ENCODE measurements around the gene E2F3. TPM values are rescaled to one million over a fixed set of nuclear protein-coding genes. Genes with fewer than 3 reads are reported as not detected.

E2F3 gene
- total RNA-seq, 1 donor from 2014 or later, result 3.1 TPM

- H3K9ac ChIP-seq (ENCODE audit: low read depth in 1 of 3, low read length in 3 of 3), result no peak overlapping the region
- H3K4me3 ChIP-seq (ENCODE audit: low read length in 3 of 3), result no peak overlapping the region
- no peaks in the 10 kb centered on the region for H3K27me3 ChIP-seq (ENCODE audit: control insufficient read depth in 3 of 3, insufficient read depth in 3 of 3, low read length in 3 of 3)
- H3K27ac ChIP-seq (ENCODE audit: low read depth, low read length), result no peak overlapping the region
- H3K4me1 ChIP-seq (ENCODE audit: control insufficient read depth in 3 of 3, insufficient read depth in 3 of 3, low read length in 3 of 3), result peaks cover 0 to 3% (median 0%) of the 10 kb centered on the region in 3 donors
- no peaks in the 10 kb centered on the region for H3K36me3 ChIP-seq (ENCODE audit: control insufficient read depth in 3 of 3, insufficient read depth in 3 of 3, low read length in 3 of 3)
- H3K9me3 ChIP-seq (ENCODE audit: control insufficient read depth in 3 of 3, low read length in 3 of 3), result no peaks in the 10 kb centered on the region
Measured at GRCh38 chr6:20474874-20475542, 73.3 kb downstream of the E2F3 start.

- Histone ChIP-seq H3K4me3 (ENCODE audit: low read length in 3 of 3) (no peak overlapping the region), H3K4me1 (ENCODE audit: control insufficient read depth in 3 of 3, insufficient read depth in 3 of 3, low read length in 3 of 3) (peaks cover 0 to 3% (median 0%) of the 10 kb centered on the region in 3 donors), H3K27ac (ENCODE audit: low read depth, low read length) (no peak overlapping the region), H3K36me3 (ENCODE audit: control insufficient read depth in 3 of 3, insufficient read depth in 3 of 3, low read length in 3 of 3) (peaks cover 0 to 12% (median 4%) of the 10 kb centered on the region in 3 donors), H3K9ac (ENCODE audit: low read depth in 1 of 3, low read length in 3 of 3) (no peak overlapping the region), H3K27me3 (ENCODE audit: control insufficient read depth in 3 of 3, insufficient read depth in 3 of 3, low read length in 3 of 3) (no peaks in the 10 kb centered on the region), H3K9me3 (ENCODE audit: control insufficient read depth in 3 of 3, low read length in 3 of 3) (no peaks in the 10 kb centered on the region)
Measured at GRCh38 chr6:20476501-20477043, 74.9 kb downstream of the E2F3 start.

- Histone ChIP-seq H3K9ac (ENCODE audit: low read depth in 1 of 3, low read length in 3 of 3) (no peak overlapping the region), H3K27ac (ENCODE audit: low read depth, low read length) (no peak overlapping the region), H3K36me3 (ENCODE audit: control insufficient read depth in 3 of 3, insufficient read depth in 3 of 3, low read length in 3 of 3) (peaks cover 0 to 14% (median 4%) of the 10 kb centered on the region in 3 donors), H3K4me3 (ENCODE audit: low read length in 3 of 3) (no peak overlapping the region), H3K9me3 (ENCODE audit: control insufficient read depth in 3 of 3, low read length in 3 of 3) (no peaks in the 10 kb centered on the region), H3K27me3 (ENCODE audit: control insufficient read depth in 3 of 3, insufficient read depth in 3 of 3, low read length in 3 of 3) (no peaks in the 10 kb centered on the region), H3K4me1 (ENCODE audit: control insufficient read depth in 3 of 3, insufficient read depth in 3 of 3, low read length in 3 of 3) (peaks cover 0 to 3% (median 0%) of the 10 kb centered on the region in 3 donors)
Measured at GRCh38 chr6:20477485-20477884, 75.8 kb downstream of the E2F3 start.

- H3K27me3 ChIP-seq (ENCODE audit: control insufficient read depth in 3 of 3, insufficient read depth in 3 of 3, low read length in 3 of 3), result no peaks in the 10 kb centered on the region
- H3K4me3 ChIP-seq (ENCODE audit: low read length in 3 of 3), result no peak overlapping the region
- H3K36me3 ChIP-seq (ENCODE audit: control insufficient read depth in 3 of 3, insufficient read depth in 3 of 3, low read length in 3 of 3), result peaks cover 0 to 14% (median 11%) of the 10 kb centered on the region in 3 donors
- peaks cover 0 to 3% (median 0%) of the 10 kb centered on the region in 3 donors for H3K4me1 ChIP-seq (ENCODE audit: control insufficient read depth in 3 of 3, insufficient read depth in 3 of 3, low read length in 3 of 3)
- no peak overlapping the region for H3K27ac ChIP-seq (ENCODE audit: low read depth, low read length)
- H3K9me3 ChIP-seq (ENCODE audit: control insufficient read depth in 3 of 3, low read length in 3 of 3), result no peaks in the 10 kb centered on the region
- H3K9ac ChIP-seq (ENCODE audit: low read depth in 1 of 3, low read length in 3 of 3), result no peak overlapping the region
Measured at GRCh38 chr6:20479060-20479459, 77.4 kb downstream of the E2F3 start.

- H3K27ac ChIP-seq (ENCODE audit: low read depth, low read length), result no peak overlapping the region
- H3K9ac ChIP-seq (ENCODE audit: low read depth in 1 of 3, low read length in 3 of 3), result no peak overlapping the region
- H3K36me3 ChIP-seq (ENCODE audit: control insufficient read depth in 3 of 3, insufficient read depth in 3 of 3, low read length in 3 of 3), result peaks cover 0 to 14% (median 11%) of the 10 kb centered on the region in 3 donors
- H3K9me3 ChIP-seq (ENCODE audit: control insufficient read depth in 3 of 3, low read length in 3 of 3), result no peaks in the 10 kb centered on the region
- H3K4me1 ChIP-seq (ENCODE audit: control insufficient read depth in 3 of 3, insufficient read depth in 3 of 3, low read length in 3 of 3), result peaks cover 0 to 3% (median 0%) of the 10 kb centered on the region in 3 donors
- H3K27me3 ChIP-seq (ENCODE audit: control insufficient read depth in 3 of 3, insufficient read depth in 3 of 3, low read length in 3 of 3), result no peaks in the 10 kb centered on the region
- H3K4me3 ChIP-seq (ENCODE audit: low read length in 3 of 3), result no peak overlapping the region
Measured at GRCh38 chr6:20479526-20479925, 77.8 kb downstream of the E2F3 start.

- H3K27me3 ChIP-seq (ENCODE audit: control insufficient read depth in 3 of 3, insufficient read depth in 3 of 3, low read length in 3 of 3), result no peaks in the 10 kb centered on the region
Measured at GRCh38 chr6:20481281-20481680, 79.6 kb downstream of the E2F3 start.

GRCh38 chr6:20483887-20484497, 82.3 kb downstream of the E2F3 start:
- H3K4me1 ChIP-seq (ENCODE audit: control insufficient read depth in 3 of 3, insufficient read depth in 3 of 3, low read length in 3 of 3), result peaks cover 0 to 3% (median 0%) of the 10 kb centered on the region in 3 donors
- H3K27ac ChIP-seq (ENCODE audit: low read depth, low read length), result no peak overlapping the region
- H3K36me3 ChIP-seq (ENCODE audit: control insufficient read depth in 3 of 3, insufficient read depth in 3 of 3, low read length in 3 of 3), result peaks cover 0 to 26% (median 11%) of the 10 kb centered on the region in 3 donors

More at GRCh38 chr6:20481281-20481680, 79.6 kb downstream of the E2F3 start:
- H3K4me3 ChIP-seq (ENCODE audit: low read length in 3 of 3), result no peak overlapping the region
- H3K4me1 ChIP-seq (ENCODE audit: control insufficient read depth in 3 of 3, insufficient read depth in 3 of 3, low read length in 3 of 3), result peaks cover 0 to 3% (median 0%) of the 10 kb centered on the region in 3 donors
- no peaks in the 10 kb centered on the region for H3K9me3 ChIP-seq (ENCODE audit: control insufficient read depth in 3 of 3, low read length in 3 of 3)
- H3K36me3 ChIP-seq (ENCODE audit: control insufficient read depth in 3 of 3, insufficient read depth in 3 of 3, low read length in 3 of 3), result peaks cover 0 to 18% (median 11%) of the 10 kb centered on the region in 3 donors
- H3K27ac ChIP-seq (ENCODE audit: low read depth, low read length), result no peak overlapping the region
- no peak overlapping the region for H3K9ac ChIP-seq (ENCODE audit: low read depth in 1 of 3, low read length in 3 of 3)

GRCh38 chr6:20486641-20487040, 85.0 kb downstream of the E2F3 start:
- no peak overlapping the region for H3K4me3 ChIP-seq (ENCODE audit: low read length in 3 of 3)
- no peaks in the 10 kb centered on the region for H3K4me1 ChIP-seq (ENCODE audit: control insufficient read depth in 3 of 3, insufficient read depth in 3 of 3, low read length in 3 of 3)
- H3K27me3 ChIP-seq (ENCODE audit: control insufficient read depth in 3 of 3, insufficient read depth in 3 of 3, low read length in 3 of 3), result no peaks in the 10 kb centered on the region
- H3K9ac ChIP-seq (ENCODE audit: low read depth in 1 of 3, low read length in 3 of 3), result no peak overlapping the region
- no peaks in the 10 kb centered on the region for H3K9me3 ChIP-seq (ENCODE audit: control insufficient read depth in 3 of 3, low read length in 3 of 3)
- H3K27ac ChIP-seq (ENCODE audit: low read depth, low read length), result no peak overlapping the region
- peaks cover 10 to 31% (median 14%) of the 10 kb centered on the region in 3 donors for H3K36me3 ChIP-seq (ENCODE audit: control insufficient read depth in 3 of 3, insufficient read depth in 3 of 3, low read length in 3 of 3)

More at GRCh38 chr6:20483887-20484497, 82.3 kb downstream of the E2F3 start:
- Histone ChIP-seq H3K9me3 (ENCODE audit: control insufficient read depth in 3 of 3, low read length in 3 of 3) (no peaks in the 10 kb centered on the region), H3K27me3 (ENCODE audit: control insufficient read depth in 3 of 3, insufficient read depth in 3 of 3, low read length in 3 of 3) (no peaks in the 10 kb centered on the region), H3K9ac (ENCODE audit: low read depth in 1 of 3, low read length in 3 of 3) (no peak overlapping the region), H3K4me3 (ENCODE audit: low read length in 3 of 3) (no peak overlapping the region)

- H3K27me3 ChIP-seq (ENCODE audit: control insufficient read depth in 3 of 3, insufficient read depth in 3 of 3, low read length in 3 of 3), result no peaks in the 10 kb centered on the region
- H3K9ac ChIP-seq (ENCODE audit: low read depth in 1 of 3, low read length in 3 of 3), result no peak overlapping the region
- H3K27ac ChIP-seq (ENCODE audit: low read depth, low read length), result no peak overlapping the region
- H3K36me3 ChIP-seq (ENCODE audit: control insufficient read depth in 3 of 3, insufficient read depth in 3 of 3, low read length in 3 of 3), result peaks cover 10 to 29% (median 12%) of the 10 kb centered on the region in 3 donors
- no peak overlapping the region for H3K4me3 ChIP-seq (ENCODE audit: low read length in 3 of 3)
- H3K4me1 ChIP-seq (ENCODE audit: control insufficient read depth in 3 of 3, insufficient read depth in 3 of 3, low read length in 3 of 3), result no peaks in the 10 kb centered on the region
- no peaks in the 10 kb centered on the region for H3K9me3 ChIP-seq (ENCODE audit: control insufficient read depth in 3 of 3, low read length in 3 of 3)
Measured at GRCh38 chr6:20487669-20488375, 86.1 kb downstream of the E2F3 start.

All from skeletal muscle tissue (tissue), 4 donors.